Measurements from ENCODE around the gene B3GNT7.
"Not testable (repeated sequence)": the region's sequence is repeated elsewhere in the genome, so short reads cannot be mapped to it uniquely, and the experiment has no call there.

The B3GNT7 gene

DNA sequence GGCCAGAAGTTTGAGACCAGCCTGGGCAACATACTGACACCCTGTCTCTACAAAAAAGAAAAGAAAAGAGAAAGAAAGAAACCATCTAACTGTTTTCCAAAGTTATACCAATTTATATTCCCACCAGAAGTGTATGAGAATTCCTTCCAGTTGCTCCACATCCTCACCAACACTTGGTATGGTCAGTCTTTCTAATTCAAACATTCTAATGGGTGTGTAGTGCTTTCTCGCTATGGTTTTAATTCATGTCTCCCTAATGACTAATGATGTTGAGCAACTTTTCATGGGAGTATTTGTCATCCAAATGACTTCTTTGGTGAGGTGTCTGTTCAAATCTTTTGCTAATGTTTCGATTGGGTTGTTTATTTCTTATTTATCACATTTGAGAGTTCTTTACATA lies 10.5 kb upstream of the B3GNT7 start:
- no peak for DNase-seq (ENCODE audit: low spot score)

- DNase-seq (ENCODE audit: low spot score): no peak
Observed at GRCh38 chr2:231385429-231385828, 10.1 kb upstream of the B3GNT7 start.

- no peak for DNase-seq (ENCODE audit: low spot score)
Observed at GRCh38 chr2:231386446-231386845, 9.1 kb upstream of the B3GNT7 start.

- DNase-seq (ENCODE audit: low spot score): no peak
Observed at GRCh38 chr2:231387904-231388724, 7.4 kb upstream of the B3GNT7 start.

GRCh38 chr2:231388725-231389346 lies 6.7 kb upstream of the B3GNT7 start:
- no peak for DNase-seq (ENCODE audit: low spot score)

DNA sequence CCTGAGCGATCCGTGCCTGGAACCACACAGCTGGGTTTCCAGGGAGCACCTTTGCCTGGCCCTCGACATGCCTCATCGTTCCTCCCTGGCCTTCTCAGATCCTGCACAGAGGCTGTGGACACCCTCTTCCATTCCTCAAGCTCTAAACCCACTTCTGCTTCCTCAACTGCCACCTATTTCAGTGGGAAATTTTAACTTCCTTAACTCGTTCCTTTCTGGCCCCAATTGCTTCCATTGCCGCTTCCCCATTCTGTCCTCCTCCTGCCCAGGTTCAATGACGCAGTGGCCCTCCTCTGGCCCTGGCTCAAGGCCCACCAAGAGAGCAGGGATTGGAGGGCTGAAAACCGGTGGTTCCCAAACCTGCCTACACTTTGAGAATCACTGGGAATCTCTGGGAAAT lies 4.8 kb upstream of the B3GNT7 start:
- DNase-seq (ENCODE audit: low spot score): no peak

DNA sequence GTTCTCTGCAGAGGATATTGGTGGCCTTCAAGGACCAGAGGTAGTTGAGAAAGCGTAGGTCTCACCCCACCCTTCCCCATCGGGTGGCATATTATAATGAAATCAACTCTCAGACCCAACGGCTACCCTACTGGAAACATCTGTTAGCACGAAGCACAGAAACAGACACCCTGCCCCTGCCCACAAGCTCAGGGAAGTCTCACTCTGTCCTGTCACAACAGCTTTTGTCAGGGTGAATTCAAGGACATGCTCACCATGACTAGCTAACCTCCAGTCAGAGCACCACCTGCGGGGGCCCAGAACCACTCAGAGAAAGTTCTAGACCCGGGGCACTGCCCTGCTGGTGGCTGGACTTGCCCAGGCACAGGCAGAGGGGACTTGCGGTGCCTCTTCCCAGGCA lies 3.5 kb upstream of the B3GNT7 start:
- DNase-seq (ENCODE audit: low spot score): no peak

GRCh38 chr2:231392431-231393148 lies 2.9 kb upstream of the B3GNT7 start:
- DNase-seq (ENCODE audit: low spot score): no peak

- peak; percentile 90 for DNase-seq (ENCODE audit: low spot score)
Observed at GRCh38 chr2:231393149-231394131, 2.1 kb upstream of the B3GNT7 start.

GRCh38 chr2:231394211-231395141 lies 1.0 kb upstream of the B3GNT7 start:
- DNase-seq (ENCODE audit: low spot score): peak; percentile 82

DNA sequence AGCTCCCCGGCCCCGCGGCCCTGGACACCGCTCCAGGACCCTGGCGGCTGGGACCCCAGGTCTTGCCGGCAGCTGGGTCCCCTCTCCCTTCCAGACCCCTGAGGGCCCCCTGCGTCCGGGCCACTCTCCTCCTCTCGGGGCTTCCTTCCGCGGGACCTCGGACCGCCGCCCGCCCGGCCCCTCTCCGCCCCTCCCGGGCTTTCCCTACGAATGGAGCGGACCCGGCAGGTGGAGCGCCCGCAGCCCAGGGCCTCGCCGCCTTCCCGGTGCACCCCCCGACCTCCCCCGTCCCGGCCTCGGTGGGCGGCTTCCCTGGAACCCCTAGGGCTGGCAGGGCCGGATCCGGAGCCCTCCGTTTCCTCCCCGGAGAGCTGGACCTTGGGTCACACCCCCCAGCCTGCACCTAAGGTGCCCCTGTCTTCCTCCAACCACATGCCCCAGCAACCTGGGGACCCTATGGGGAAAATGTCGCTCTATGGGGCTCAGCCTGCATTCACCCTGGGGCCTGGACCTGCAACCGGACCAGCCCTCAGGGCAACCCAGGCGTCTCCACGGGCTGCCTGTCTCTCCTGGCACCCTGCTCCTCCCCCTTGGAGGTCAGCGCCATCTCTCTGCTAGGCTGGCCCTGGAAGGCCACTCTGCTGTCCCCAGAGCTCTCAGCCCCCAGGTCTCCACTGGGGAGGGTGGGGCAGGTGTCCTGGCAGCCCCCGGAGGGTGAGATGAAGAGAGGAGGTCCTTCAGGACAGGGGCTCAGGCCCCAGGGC lies 730 bp downstream of the B3GNT7 start:
- peak; percentile 36 for DNase-seq (ENCODE audit: low spot score)

DNA sequence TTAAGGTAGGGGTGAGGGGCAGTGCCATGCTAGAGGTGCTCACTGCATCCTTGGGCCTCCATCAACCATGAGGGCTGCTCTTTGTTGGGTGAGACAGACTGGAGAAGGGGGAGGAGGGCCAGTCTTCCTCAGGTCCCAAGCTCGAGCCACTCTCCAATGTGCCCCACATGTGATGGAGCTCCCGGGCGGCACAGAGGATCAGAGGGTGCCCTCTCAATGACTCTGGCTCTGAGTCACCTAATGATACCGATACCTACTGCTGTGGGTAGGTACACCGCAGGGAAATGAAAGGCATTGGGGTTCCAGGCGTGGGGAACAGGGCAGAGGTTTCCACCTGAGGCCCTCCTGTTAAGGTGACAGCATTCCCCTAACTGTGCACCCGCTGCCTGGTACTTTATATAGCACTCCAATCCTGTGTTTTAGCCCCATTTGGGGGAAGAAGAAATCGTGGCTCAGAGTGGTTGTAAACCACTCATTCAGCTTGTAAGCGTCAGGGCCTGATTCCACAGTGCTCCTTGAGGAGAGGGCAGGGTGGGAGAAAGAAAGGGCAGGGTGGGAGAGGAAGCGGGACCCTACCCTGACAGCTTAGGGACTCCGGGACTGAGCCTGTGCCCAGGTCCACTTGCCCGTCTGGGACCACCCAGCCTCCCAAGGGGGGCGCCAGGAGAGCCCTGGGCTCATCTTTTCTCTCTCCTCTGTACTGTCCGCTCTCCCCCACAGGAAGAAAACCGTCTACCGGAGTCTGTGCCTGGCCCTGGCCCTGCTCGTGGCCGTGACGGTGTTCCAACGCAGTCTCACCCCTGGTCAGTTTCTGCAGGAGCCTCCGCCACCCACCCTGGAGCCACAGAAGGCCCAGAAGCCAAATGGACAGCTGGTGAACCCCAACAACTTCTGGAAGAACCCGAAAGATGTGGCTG lies 1.8 kb downstream of the B3GNT7 start:
- DNase-seq (ENCODE audit: low spot score): no peak

DNA sequence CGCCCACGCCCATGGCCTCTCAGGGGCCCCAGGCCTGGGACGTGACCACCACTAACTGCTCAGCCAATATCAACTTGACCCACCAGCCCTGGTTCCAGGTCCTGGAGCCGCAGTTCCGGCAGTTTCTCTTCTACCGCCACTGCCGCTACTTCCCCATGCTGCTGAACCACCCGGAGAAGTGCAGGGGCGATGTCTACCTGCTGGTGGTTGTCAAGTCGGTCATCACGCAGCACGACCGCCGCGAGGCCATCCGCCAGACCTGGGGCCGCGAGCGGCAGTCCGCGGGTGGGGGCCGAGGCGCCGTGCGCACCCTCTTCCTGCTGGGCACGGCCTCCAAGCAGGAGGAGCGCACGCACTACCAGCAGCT lies 2.4 kb downstream of the B3GNT7 start:
- DNase-seq (ENCODE audit: low spot score): no peak

DNA sequence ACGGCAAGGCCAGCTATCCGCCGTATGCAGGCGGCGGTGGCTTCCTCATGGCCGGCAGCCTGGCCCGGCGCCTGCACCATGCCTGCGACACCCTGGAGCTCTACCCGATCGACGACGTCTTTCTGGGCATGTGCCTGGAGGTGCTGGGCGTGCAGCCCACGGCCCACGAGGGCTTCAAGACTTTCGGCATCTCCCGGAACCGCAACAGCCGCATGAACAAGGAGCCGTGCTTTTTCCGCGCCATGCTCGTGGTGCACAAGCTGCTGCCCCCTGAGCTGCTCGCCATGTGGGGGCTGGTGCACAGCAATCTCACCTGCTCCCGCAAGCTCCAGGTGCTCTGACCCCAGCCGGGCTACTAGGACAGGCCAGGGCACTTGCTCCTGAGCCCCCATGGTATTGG lies 3.1 kb downstream of the B3GNT7 start:
- DNase-seq (ENCODE audit: low spot score): no peak

DNA sequence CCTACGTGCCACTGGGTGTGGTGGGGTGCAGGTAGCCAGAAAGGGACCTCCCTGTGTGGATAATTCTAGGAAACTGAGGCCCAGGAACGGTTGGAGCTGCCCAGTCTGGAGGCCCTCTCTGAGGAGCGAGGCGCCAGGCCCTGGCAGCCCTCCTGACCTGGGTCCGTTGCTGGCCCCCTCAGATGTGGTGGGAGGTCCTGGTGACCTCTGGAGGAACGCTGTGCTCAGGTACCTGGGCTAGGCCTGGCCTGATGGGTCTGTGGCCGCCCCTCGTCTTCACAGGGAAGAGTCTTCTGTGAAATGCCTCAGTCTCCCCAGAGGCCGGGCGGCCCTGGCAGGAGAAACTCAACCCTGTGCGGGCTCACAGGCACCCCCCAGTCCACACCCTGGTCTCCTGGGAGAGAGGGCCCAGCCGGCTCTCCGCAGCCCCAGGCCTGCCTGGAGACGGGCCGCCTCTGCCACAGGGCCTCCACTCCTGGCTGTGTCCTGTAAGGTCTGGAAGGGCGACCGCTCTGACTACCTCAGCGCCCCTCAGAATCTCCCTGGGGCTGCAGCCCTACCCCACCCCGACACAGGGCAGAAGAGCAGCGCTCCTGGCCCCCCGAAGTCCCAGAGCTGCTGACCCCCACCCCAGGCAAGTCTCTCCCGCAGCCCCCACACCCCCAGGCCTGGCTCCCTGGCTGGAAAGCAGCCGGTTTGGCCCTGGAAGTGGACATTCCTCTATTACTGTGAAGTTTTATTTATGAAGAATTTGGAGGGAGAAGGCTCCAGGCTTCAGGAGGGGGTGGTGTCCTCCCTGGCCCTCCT lies 3.7 kb downstream of the B3GNT7 start:
- DNase-seq (ENCODE audit: low spot score): no peak

GRCh38 chr2:231399853-231400680 lies 4.6 kb downstream of the B3GNT7 start:
- no peak for DNase-seq (ENCODE audit: low spot score)

DNA sequence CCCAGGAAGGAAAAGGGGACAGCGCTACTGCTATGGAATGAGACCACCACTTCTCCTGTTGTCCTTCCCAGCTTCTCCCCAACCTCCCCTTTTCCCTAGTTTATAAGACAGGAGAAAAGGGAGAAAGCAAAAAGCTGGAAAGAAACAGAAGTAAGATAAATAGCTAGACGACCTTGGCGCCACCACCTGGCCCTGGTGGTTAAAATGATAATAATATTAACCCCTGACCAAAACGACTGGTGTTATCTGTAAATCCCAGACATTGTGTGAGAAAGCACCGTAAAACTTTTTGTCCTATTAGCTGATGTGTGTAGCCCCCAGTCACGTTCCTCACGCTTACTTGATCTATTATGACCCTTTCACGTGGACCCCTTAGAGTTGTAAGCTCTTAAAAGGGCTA lies 5.2 kb downstream of the B3GNT7 start:
- DNase-seq (ENCODE audit: low spot score): not testable (repeated sequence)
